Mammary epithelial cell (primary cell): ENCODE results near the gene BPIFB2.
"Not testable (repeated sequence)": the region's sequence is repeated elsewhere in the genome, so short reads cannot be mapped to it uniquely, and the experiment has no call there.

ENCODE experiments used
- CTCF ChIP-seq, 2 donors: IDR thresholded peaks in 1 of 2; conservative IDR thresholded peaks in 1 of 2; 2 replicates each; pipeline ENCODE4 v1.5.1; 2011 to 2012; ENCODE audit warnings: inconsistent platforms in 2 of 2, low read length in 2 of 2, mild to moderate bottlenecking in 2 of 2, control low read depth in 1 of 2, low read depth in 1 of 2; ENCODE audit not compliant: insufficient read depth in 1 of 2; ENCODE audit errors: extremely low read depth in 1 of 2
- EZH2 ChIP-seq: IDR thresholded peaks from 2 replicates; pipeline ENCODE4 v1.6.1; 2012; ENCODE audit warnings: low read length, inconsistent platforms, borderline replicate concordance

GRCh38 chr20:32962646-32963045 is 44.9 kb upstream of the BPIFB2 start:
- not testable (repeated sequence) for TF ChIP-seq CTCF (conservative IDR thresholded peaks at IDR 0.05 in 1 of 2, IDR thresholded peaks at IDR 0.05 in 1 of 2; ENCODE audit: extremely low read depth in 1 of 2, insufficient read depth in 1 of 2, low read depth in 1 of 2, low read length in 2 of 2); EZH2
